GM19397 (cell line): Measurements from ENCODE around the gene IFRD1.
"Not testable (repeated sequence)": the region's sequence is repeated elsewhere in the genome, so short reads cannot be mapped to it uniquely, and the experiment has no call there.

Source experiments
- ATAC-seq: cut with Tn5 transposase; IDR thresholded peaks from one replicate; pipeline ENCODE4 v1.9.1; 2021; ENCODE audit warnings: mild to moderate bottlenecking, moderate library complexity; ENCODE audit not compliant: unreplicated experiment

Gene IFRD1

GRCh38 chr7:112512451-112513210 is 62.4 kb downstream of the IFRD1 start:
- ATAC-seq: no peak

- no peak for ATAC-seq
Measured at GRCh38 chr7:112515989-112516388, 65.7 kb downstream of the IFRD1 start.

GRCh38 chr7:112516418-112516817 is 66.2 kb downstream of the IFRD1 start:
- not testable (repeated sequence) for ATAC-seq

GRCh38 chr7:112517487-112517886 is 67.2 kb downstream of the IFRD1 start:
- ATAC-seq: no peak

GRCh38 chr7:112520787-112521186 is 70.5 kb downstream of the IFRD1 start:
- ATAC-seq: no peak

- no peak for ATAC-seq
Measured at GRCh38 chr7:112521942-112522341, 71.7 kb downstream of the IFRD1 start.

GRCh38 chr7:112523871-112524270 is 73.6 kb downstream of the IFRD1 start:
- no peak for ATAC-seq
